Type B pancreatic cell (in vitro differentiated cells): ENCODE data around the gene AK9. TPM values are rescaled to one million over a fixed set of nuclear protein-coding genes. Genes with fewer than 3 reads are reported as not detected.

Source experiments
- DNase-seq: peaks from one replicate; pipeline ENCODE4 v3.0.0; 2021; ENCODE audit warnings: mixed read lengths; ENCODE audit not compliant: unreplicated experiment; ENCODE audit errors: extremely low spot score
- H3K27ac Mint-ChIP-seq: 2 replicates; pipeline ENCODE4 v1.8.0; 2021; ENCODE audit warnings: mild to moderate bottlenecking, mixed read lengths
- H3K27me3 Mint-ChIP-seq: 2 replicates; pipeline ENCODE4 v1.8.0; 2021; ENCODE audit warnings: mixed read lengths
- H3K36me3 Mint-ChIP-seq: 2 replicates; pipeline ENCODE4 v1.8.0; 2021; ENCODE audit warnings: mixed read lengths
- H3K4me1 Mint-ChIP-seq: one replicate; pipeline ENCODE4 v1.8.0; 2021; ENCODE audit warnings: mixed read lengths; ENCODE audit not compliant: unreplicated experiment
- H3K4me3 Mint-ChIP-seq: 2 replicates; pipeline ENCODE4 v1.8.0; 2021; ENCODE audit warnings: mild to moderate bottlenecking, mixed read lengths
- H3K9me3 Mint-ChIP-seq: 2 replicates; pipeline ENCODE4 v1.8.0; 2021; ENCODE audit warnings: mixed read lengths
- total RNA-seq: library from RNA; stranded (reverse); gene quantifications from 2 replicates; pipeline ENCODE4 v1.2.1, GENCODE V29; 2021; ENCODE audit warnings: low replicate concordance
- TF ChIP-seq, protein P1 (sequence below): fragments of 200-600 bp; sonication (generic); conservative IDR thresholded peaks from 2 replicates; pipeline ENCODE4 v1.5.0; 2021; ENCODE audit warnings: antibody characterized with exemption, mild to moderate bottlenecking

AK9 gene
- total RNA-seq, 1 donor from 2014 or later = 8.1 TPM

DNA sequence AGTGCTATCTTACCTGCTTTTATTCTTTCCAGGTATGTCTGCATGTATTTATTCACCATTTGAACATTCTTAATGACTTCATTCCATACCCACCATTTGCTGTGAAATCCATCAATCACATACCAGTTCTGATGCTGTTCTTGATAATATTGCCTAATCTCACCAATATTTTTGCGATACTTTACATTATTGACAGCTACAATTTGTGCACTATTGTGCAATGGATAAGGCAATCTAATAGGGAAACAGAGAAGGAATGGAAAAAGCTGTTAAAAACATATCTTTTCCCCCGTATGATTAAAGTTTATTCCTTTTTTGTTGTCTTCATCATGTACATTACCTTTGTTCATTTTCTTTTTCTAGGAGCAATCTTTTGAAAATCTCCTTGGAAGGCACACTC is 184.7 kb downstream of the AK9 start:
- no peak overlapping the region for H3K27ac Mint-ChIP-seq
- no peaks in the 10 kb centered on the region for H3K36me3 Mint-ChIP-seq
- H3K4me3 Mint-ChIP-seq = no peak overlapping the region
- no peaks in the 10 kb centered on the region for H3K27me3 Mint-ChIP-seq
- H3K9me3 Mint-ChIP-seq = no peaks in the 10 kb centered on the region
- H3K4me1 Mint-ChIP-seq = peaks cover 10% of the 10 kb centered on the region
- DNase-seq = no peak
- TF ChIP-seq, protein P1, sequence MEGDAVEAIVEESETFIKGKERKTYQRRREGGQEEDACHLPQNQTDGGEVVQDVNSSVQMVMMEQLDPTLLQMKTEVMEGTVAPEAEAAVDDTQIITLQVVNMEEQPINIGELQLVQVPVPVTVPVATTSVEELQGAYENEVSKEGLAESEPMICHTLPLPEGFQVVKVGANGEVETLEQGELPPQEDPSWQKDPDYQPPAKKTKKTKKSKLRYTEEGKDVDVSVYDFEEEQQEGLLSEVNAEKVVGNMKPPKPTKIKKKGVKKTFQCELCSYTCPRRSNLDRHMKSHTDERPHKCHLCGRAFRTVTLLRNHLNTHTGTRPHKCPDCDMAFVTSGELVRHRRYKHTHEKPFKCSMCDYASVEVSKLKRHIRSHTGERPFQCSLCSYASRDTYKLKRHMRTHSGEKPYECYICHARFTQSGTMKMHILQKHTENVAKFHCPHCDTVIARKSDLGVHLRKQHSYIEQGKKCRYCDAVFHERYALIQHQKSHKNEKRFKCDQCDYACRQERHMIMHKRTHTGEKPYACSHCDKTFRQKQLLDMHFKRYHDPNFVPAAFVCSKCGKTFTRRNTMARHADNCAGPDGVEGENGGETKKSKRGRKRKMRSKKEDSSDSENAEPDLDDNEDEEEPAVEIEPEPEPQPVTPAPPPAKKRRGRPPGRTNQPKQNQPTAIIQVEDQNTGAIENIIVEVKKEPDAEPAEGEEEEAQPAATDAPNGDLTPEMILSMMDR = no peak

DNA sequence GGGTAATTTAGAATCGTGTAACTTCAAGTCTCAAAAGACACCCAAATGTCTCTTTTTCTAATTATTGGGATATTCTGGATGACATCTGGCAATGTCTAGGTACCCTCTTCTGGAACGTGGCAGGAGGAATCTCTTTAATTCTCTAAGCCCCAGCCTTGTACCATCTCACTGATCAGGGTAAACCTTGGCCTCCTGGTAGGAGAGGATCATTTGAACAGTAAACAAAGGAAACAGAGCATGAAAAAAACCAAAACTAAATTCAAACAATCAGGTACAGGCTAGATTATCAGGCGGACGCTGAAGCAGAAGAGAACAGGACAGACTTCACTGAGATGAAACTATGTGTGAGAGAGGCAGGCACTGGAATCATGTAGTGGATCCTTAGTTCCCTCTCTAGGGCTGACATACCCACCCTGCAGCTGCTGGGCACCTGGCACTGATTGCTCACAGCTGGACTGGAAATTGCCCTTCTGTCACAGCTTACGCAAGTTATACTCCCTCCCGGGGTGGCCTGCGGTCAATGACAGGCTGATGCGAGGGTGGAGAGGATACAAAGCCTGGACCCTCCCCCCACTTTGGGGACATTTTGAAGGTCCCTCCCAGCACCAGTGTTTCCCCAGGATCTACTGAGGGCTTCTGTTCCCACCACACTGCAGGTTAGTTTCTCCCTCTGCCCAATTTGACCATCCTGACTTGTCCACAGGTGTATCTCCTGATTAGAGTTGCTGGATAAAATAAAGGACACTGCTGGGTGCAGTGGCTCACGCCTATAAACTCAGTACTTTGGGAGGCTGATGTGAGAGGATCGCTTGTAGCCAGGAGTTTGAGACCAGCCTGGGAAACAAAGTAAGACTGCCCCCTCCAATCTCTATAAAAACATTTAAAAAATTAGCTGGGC is 187.4 kb downstream of the AK9 start:
- Mint-ChIP-seq H3K9me3 (no peaks in the 10 kb centered on the region), H3K4me3 (no peak overlapping the region), H3K4me1 (peaks cover 13% of the 10 kb centered on the region), H3K27ac (no peak overlapping the region), H3K27me3 (no peaks in the 10 kb centered on the region), H3K36me3 (no peaks in the 10 kb centered on the region)
- TF ChIP-seq, protein P1 = no peak
- no peak for DNase-seq

DNA sequence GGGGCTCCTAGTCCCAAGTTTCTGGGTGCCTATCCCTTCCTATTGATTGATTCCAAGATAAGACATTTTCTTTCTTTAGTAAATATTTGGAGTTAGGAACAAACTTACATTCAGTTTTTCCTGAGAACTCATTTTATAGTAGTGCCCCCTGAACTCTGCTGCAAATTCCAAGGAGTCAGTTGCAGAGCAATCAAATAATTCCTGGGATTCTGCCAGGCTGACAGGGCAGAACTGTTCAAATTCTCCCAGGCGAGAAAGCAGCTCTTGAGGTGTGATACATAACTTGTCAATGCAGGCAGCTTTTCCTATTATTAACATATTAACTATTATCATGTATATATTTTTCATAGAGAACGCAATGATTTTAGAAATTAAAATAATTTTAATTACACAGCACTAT is 192.1 kb downstream of the AK9 start:
- H3K9me3 Mint-ChIP-seq = no peaks in the 10 kb centered on the region
- TF ChIP-seq, protein P1 = no peak
- no peaks in the 10 kb centered on the region for H3K27me3 Mint-ChIP-seq
- no peak for DNase-seq
- H3K36me3 Mint-ChIP-seq = no peaks in the 10 kb centered on the region
- no peak overlapping the region for H3K4me3 Mint-ChIP-seq
- H3K27ac Mint-ChIP-seq = no peak overlapping the region
- H3K4me1 Mint-ChIP-seq = peaks cover 15% of the 10 kb centered on the region

DNA sequence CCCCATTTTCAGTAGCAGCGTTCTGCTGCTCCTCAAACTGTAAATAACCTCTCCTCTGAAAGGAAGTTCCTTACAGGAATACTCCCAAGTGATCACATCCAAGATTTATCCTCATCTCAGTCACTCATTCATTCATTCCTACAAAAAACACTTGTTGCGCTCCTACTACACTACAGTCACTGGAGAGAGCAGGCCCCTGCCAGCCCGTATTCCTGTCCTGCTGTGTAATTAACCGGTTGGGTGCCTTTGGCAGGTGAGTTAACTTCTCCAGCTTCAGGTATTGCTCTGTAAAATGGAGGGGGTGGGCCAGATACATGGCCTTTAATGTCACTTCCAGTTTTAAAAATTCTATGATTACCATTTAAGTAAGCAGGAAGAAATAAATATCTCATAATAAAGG is 192.9 kb downstream of the AK9 start:
- H3K4me3 Mint-ChIP-seq = no peak overlapping the region
- H3K36me3 Mint-ChIP-seq = no peaks in the 10 kb centered on the region
- H3K27me3 Mint-ChIP-seq = no peaks in the 10 kb centered on the region
- H3K27ac Mint-ChIP-seq = no peak overlapping the region
- no peaks in the 10 kb centered on the region for H3K9me3 Mint-ChIP-seq
- TF ChIP-seq, protein P1 = no peak
- peaks cover 15% of the 10 kb centered on the region for H3K4me1 Mint-ChIP-seq
- no peak for DNase-seq

DNA sequence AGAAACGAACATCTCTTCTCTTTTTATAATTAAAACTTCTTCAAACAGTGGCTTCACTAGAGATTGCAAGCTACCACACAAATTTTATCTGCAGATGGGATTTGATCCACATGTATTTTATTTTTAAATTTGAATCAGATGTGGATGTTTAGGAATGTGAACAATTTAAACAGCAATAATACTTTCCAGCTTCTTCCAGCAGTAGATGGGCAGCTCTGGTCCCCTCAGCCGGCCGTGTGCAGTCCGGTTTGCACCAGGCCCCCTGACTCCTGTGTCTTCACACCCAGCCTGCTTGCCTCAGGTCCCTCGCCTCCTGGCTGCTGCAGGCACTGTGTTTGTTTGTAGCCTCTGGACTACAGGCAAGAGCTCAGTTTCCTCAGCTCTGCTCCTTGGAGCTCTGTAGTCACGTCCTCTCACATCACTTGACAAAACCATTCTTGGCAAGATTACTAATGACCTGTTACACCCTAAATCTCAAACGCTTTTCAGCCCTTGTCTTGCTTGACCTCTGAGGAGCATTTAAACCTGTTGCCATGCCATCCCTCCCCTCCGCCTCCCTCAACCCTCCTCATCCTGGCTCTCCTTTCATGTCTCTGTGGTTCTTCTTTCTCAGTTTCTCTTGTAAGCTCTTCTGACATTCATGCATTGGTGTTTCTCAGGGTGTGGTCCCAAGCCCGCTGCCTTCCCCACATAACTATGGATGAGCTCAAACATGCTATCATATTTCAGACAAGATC is 194.8 kb downstream of the AK9 start:
- DNase-seq = no peak
- Mint-ChIP-seq H3K4me3 (no peak overlapping the region), H3K9me3 (no peaks in the 10 kb centered on the region), H3K4me1 (peaks cover 24% of the 10 kb centered on the region), H3K27me3 (no peaks in the 10 kb centered on the region), H3K36me3 (no peaks in the 10 kb centered on the region), H3K27ac (no peak overlapping the region)
- TF ChIP-seq, protein P1 = no peak
